A549 (cell line): Measurements from ENCODE around the gene MYO10. TPM values are rescaled to one million over a fixed set of nuclear protein-coding genes. Genes with fewer than 3 reads are reported as not detected.

Experiments used
- ATAC-seq, 2 experiments: fragments of 200-7000 bp in 1 of 2; fragments of >200 bp in 1 of 2; cut with Nextera tagmentation in 1 of 2; cut with Tn5 transposase in 1 of 2; 3 replicates each; pipeline versions ENCODE4 v1.8.0 to v1.9.1; 2018 to 2020; ENCODE audit warnings: mild to moderate bottlenecking in 1 of 2, moderate library complexity in 1 of 2
- CTCF ChIA-PET: fragments of 300-600 bp; sonication (Branson Sonifier 250); formaldehyde crosslinking; extraction: SDS; loops from one replicate; lab custom pipeline; 2021; ENCODE audit warnings: antibody characterized with exemption, inconsistent platforms; lab: Yijun Ruan, JAX
- POLR2A ChIA-PET: fragments of 350-600 bp; formaldehyde crosslinking; extraction: SDS; loops from one replicate; lab custom pipeline; 2021; ENCODE audit warnings: antibody characterized with exemption, inconsistent platforms; lab: Yijun Ruan, JAX
- DNase-seq, 2 experiments: peaks; one replicate each; pipeline versions ENCODE4 v3.0.0 to v3.0.0-alpha.2; 2011 to 2016; ENCODE audit warnings: low read depth in 1 of 2, low spot score in 1 of 2
- FAIRE-seq: peaks from 2 replicates; lab custom pipeline; 2011; peaks lifted over from hg19 to GRCh38; lab: Jason Lieb, UNC
- H3K27ac ChIP-seq, 2 experiments: fragments of >200 bp; sonication (Bioruptor Twin); formaldehyde crosslinking; 3 replicates each; pipeline ENCODE4 v1.5.1; 2016 to 2017
- H3K4me1 ChIP-seq: fragments of >200 bp; sonication (Bioruptor Twin); formaldehyde crosslinking; 3 replicates; pipeline ENCODE4 v1.6.1; 2016
- H3K4me2 ChIP-seq: fragments of >200 bp; sonication (Bioruptor Twin); formaldehyde crosslinking; 3 replicates; pipeline ENCODE4 v1.6.1; 2016
- H3K4me3 ChIP-seq: fragments of >200 bp; sonication (Bioruptor Twin); formaldehyde crosslinking; 3 replicates; pipeline ENCODE4 v1.5.1; 2016
- H3K9me3 ChIP-seq: fragments of >200 bp; sonication (Bioruptor Twin); formaldehyde crosslinking; 3 replicates; pipeline ENCODE4 v1.6.1; 2016
- BCL3 ChIP-seq: fragments of >200 bp; sonication (Bioruptor Twin); formaldehyde crosslinking; IDR thresholded peaks from 3 replicates; pipeline ENCODE4 v1.6.1; 2016
- BHLHE40 ChIP-seq: IDR thresholded peaks from 2 replicates; pipeline ENCODE4 v1.6.1; 2012; ENCODE audit warnings: low read depth, low read length, inconsistent platforms
- CBX8 ChIP-seq: fragments of 200-600 bp; sonication (generic); IDR thresholded peaks from 2 replicates; pipeline ENCODE4 v1.6.1; 2016
- CHD2 ChIP-seq: fragments of 150-350 bp; IDR thresholded peaks from 2 replicates; pipeline ENCODE4 v1.6.1; 2014; ENCODE audit warnings: low read length; ENCODE audit not compliant: partially characterized antibody
- EHMT2 ChIP-seq: fragments of 200-600 bp; sonication (generic); IDR thresholded peaks from 2 replicates; pipeline ENCODE4 v1.6.1; 2016; ENCODE audit warnings: antibody characterized with exemption, low read depth, mild to moderate bottlenecking, moderate library complexity
- ELK1 ChIP-seq: fragments of 150-350 bp; IDR thresholded peaks from 2 replicates; pipeline ENCODE4 v1.6.1; 2014; ENCODE audit warnings: low read depth, mild to moderate bottlenecking, low read length
- ESRRA ChIP-seq: fragments of 150-350 bp; IDR thresholded peaks from 2 replicates; pipeline ENCODE4 v1.6.1; 2014; ENCODE audit warnings: mild to moderate bottlenecking, low read length, borderline replicate concordance
- FOXS1 ChIP-seq: fragments of 250-450 bp; sonication (Bioruptor Pico); IDR thresholded peaks from 2 replicates; pipeline ENCODE4 v1.5.0; 2020; ENCODE audit warnings: mild to moderate bottlenecking, moderate library complexity
- HEYL ChIP-seq: fragments of 250-450 bp; sonication (Bioruptor Pico); IDR thresholded peaks from 2 replicates; pipeline ENCODE4 v1.8.0; 2021; ENCODE audit warnings: mild to moderate bottlenecking, moderate library complexity
- HMGXB4 ChIP-seq: fragments of 250-450 bp; sonication (Bioruptor Pico); IDR thresholded peaks from 2 replicates; pipeline ENCODE4 v1.5.0; 2021; ENCODE audit warnings: mild to moderate bottlenecking, moderate library complexity, borderline replicate concordance
- JUN ChIP-seq, 2 experiments: fragments of >200 bp; sonication (Bioruptor Twin); formaldehyde crosslinking; IDR thresholded peaks; 2 replicates in 1 of 2; 3 replicates in 1 of 2; pipeline ENCODE4 v1.6.1; 2016 to 2017
- JUNB ChIP-seq: fragments of >200 bp; sonication (Bioruptor Twin); formaldehyde crosslinking; IDR thresholded peaks from 2 replicates; pipeline ENCODE4 v1.6.1; 2016
- KDM1A ChIP-seq: fragments of 200-600 bp; sonication (generic); IDR thresholded peaks from 2 replicates; pipeline ENCODE4 v1.6.1; 2016; ENCODE audit warnings: low read depth, mild to moderate bottlenecking
- MAFK ChIP-seq: fragments of 450-650 bp; IDR thresholded peaks from 2 replicates; pipeline ENCODE4 v1.6.1; 2014; ENCODE audit not compliant: partially characterized antibody
- MAX ChIP-seq: IDR thresholded peaks from 2 replicates; pipeline ENCODE4 v1.6.1; 2012
- MAZ ChIP-seq: fragments of 150-350 bp; IDR thresholded peaks from 2 replicates; pipeline ENCODE4 v1.6.1; 2014; ENCODE audit warnings: antibody characterized with exemption, low read depth, low read length, borderline replicate concordance
- NFE2L2 ChIP-seq: fragments of 150-350 bp; conservative IDR thresholded peaks from 2 replicates; pipeline ENCODE4 v1.6.1; 2014; ENCODE audit warnings: low read length
- NR3C1 ChIP-seq: fragments of >200 bp; sonication (Bioruptor Twin); formaldehyde crosslinking; IDR thresholded peaks from 3 replicates; pipeline ENCODE4 v1.6.1; 2017
- PHF8 ChIP-seq: fragments of 200-600 bp; sonication (generic); IDR thresholded peaks from 2 replicates; pipeline ENCODE4 v1.6.1; 2016; ENCODE audit warnings: low read depth, mild to moderate bottlenecking, antibody characterized with exemption, moderate library complexity, borderline replicate concordance
- POLR2AphosphoS2 ChIP-seq: conservative IDR thresholded peaks from 2 replicates; pipeline ENCODE4 v1.6.1; 2012; ENCODE audit warnings: low read length, improper control_type of control experiment, inconsistent platforms
- RFX5 ChIP-seq: fragments of 450-650 bp; IDR thresholded peaks from 2 replicates; pipeline ENCODE4 v1.7.1; 2014; ENCODE audit warnings: antibody characterized with exemption, mild to moderate bottlenecking, moderate library complexity
- SMC3 ChIP-seq: fragments of >200 bp; sonication (Bioruptor Twin); formaldehyde crosslinking; IDR thresholded peaks from 3 replicates; pipeline ENCODE4 v1.6.1; 2018; ENCODE audit warnings: inconsistent platforms
- TFCP2L1 ChIP-seq: fragments of 250-450 bp; sonication (Bioruptor Pico); IDR thresholded peaks from 2 replicates; pipeline ENCODE4 v1.5.0; 2021; ENCODE audit warnings: mild to moderate bottlenecking
- TP53 ChIP-seq: fragments of 250-450 bp; sonication (Bioruptor Pico); IDR thresholded peaks from 2 replicates; pipeline ENCODE4 v1.5.0; 2021; ENCODE audit warnings: mild to moderate bottlenecking, moderate library complexity
- ZC3H11A ChIP-seq: fragments of 450-650 bp; IDR thresholded peaks from 2 replicates; pipeline ENCODE4 v1.6.1; 2014; ENCODE audit warnings: antibody characterized with exemption, mild to moderate bottlenecking
- ZSCAN20 ChIP-seq: fragments of 250-450 bp; sonication (Bioruptor Pico); IDR thresholded peaks from 2 replicates; pipeline ENCODE4 v1.8.0; 2022; ENCODE audit warnings: mild to moderate bottlenecking, moderate library complexity
- WGBS: methylation state at CpG from one replicate; pipeline ENCODE4 v1.1.6; 2017; ENCODE audit errors: missing lambda C conversion rate; 5-methylcytosine and 5-hydroxymethylcytosine counted together
- polyA plus RNA-seq, 4 experiments: library from polyadenylated mRNA; depleted of rRNA in 3 of 4; stranded (reverse); fragments of >200 nt; fragmentation: RNase III in 1 of 4; extraction: RNeasy Plus Mini Kit Qiagen cat#74134 plus additional on column Dnase treatment in 1 of 4; gene quantifications; 2 replicates in 3 of 4; 3 replicates in 1 of 4; pipeline ENCODE4 v1.2.3, GENCODE V29; 2011 to 2017
- TF ChIP-seq, protein P1 (sequence below): fragments of 450-650 bp; IDR thresholded peaks from 2 replicates; pipeline ENCODE4 v1.6.1; 2014; ENCODE audit warnings: antibody characterized with exemption
- TF ChIP-seq, protein P2 (sequence below): fragments of 200-600 bp; sonication (generic); IDR thresholded peaks from 2 replicates; pipeline ENCODE4 v1.6.1; 2016; ENCODE audit warnings: antibody characterized with exemption, mild to moderate bottlenecking, moderate library complexity

Gene MYO10
- polyA plus RNA-seq, 2 of the 4 experiments (the other 2 are of a cell fraction) = 68.0 to 68.5 TPM

GRCh38 chr5:16673241-16674201, 262.6 kb downstream of the MYO10 start:
- ChIA-PET CTCF (interaction anchor here (1.0 to 1.9 kb wide), 3 partner anchors 16 to 517 kb away, joined by 3 to 10 read pairs (median 7); no protein-coding TSS in a partner anchor), POLR2A (no interaction called here)
- TF ChIP-seq CBX8 (no peak), TFCP2L1 (CRISPR knock-in tag) (no peak), SMC3 (no peak), CHD2 (no peak), RFX5 (no peak), KDM1A (no peak), HEYL (CRISPR knock-in tag) (no peak), FOXS1 (CRISPR knock-in tag) (no peak), PHF8 (no peak), ZSCAN20 (CRISPR knock-in tag) (no peak), HMGXB4 (CRISPR knock-in tag) (no peak), ESRRA (no peak)
- TF ChIP-seq, protein P1, sequence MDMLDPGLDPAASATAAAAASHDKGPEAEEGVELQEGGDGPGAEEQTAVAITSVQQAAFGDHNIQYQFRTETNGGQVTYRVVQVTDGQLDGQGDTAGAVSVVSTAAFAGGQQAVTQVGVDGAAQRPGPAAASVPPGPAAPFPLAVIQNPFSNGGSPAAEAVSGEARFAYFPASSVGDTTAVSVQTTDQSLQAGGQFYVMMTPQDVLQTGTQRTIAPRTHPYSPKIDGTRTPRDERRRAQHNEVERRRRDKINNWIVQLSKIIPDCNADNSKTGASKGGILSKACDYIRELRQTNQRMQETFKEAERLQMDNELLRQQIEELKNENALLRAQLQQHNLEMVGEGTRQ = no peak
- TF ChIP-seq, protein P2, sequence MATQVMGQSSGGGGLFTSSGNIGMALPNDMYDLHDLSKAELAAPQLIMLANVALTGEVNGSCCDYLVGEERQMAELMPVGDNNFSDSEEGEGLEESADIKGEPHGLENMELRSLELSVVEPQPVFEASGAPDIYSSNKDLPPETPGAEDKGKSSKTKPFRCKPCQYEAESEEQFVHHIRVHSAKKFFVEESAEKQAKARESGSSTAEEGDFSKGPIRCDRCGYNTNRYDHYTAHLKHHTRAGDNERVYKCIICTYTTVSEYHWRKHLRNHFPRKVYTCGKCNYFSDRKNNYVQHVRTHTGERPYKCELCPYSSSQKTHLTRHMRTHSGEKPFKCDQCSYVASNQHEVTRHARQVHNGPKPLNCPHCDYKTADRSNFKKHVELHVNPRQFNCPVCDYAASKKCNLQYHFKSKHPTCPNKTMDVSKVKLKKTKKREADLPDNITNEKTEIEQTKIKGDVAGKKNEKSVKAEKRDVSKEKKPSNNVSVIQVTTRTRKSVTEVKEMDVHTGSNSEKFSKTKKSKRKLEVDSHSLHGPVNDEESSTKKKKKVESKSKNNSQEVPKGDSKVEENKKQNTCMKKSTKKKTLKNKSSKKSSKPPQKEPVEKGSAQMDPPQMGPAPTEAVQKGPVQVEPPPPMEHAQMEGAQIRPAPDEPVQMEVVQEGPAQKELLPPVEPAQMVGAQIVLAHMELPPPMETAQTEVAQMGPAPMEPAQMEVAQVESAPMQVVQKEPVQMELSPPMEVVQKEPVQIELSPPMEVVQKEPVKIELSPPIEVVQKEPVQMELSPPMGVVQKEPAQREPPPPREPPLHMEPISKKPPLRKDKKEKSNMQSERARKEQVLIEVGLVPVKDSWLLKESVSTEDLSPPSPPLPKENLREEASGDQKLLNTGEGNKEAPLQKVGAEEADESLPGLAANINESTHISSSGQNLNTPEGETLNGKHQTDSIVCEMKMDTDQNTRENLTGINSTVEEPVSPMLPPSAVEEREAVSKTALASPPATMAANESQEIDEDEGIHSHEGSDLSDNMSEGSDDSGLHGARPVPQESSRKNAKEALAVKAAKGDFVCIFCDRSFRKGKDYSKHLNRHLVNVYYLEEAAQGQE = no peak
- no peaks in the 10 kb centered on the region for H3K9me3 ChIP-seq
- DNase-seq (no peak), FAIRE-seq (no peak), ATAC-seq (no peak)
- no peaks in the 10 kb centered on the region for H3K4me1 ChIP-seq
- H3K4me3 ChIP-seq = no peak overlapping the region
- H3K4me2 ChIP-seq = no peak overlapping the region
- no peak overlapping the region for H3K27ac ChIP-seq
- 93% methylated on average over 18 of the region's 18 CpGs for WGBS

DNA sequence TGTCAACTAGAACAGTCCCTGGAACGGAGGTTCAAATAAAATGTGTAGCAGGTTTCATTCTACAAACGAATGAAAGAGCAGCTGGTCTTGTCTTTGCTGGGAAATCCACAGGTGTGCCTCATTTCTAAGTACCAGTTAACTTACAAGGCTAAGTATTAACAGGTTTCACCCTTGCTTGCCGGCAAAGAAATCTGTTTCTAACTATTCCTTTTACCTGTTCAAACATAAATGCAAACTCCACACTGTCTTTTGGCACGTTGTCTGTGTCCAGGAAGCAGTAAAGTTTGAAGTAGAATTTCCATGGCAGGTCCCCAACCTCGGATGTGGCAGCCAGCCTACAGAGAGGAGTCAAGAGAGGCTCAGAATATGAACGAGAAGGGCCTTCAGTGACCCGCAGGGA, 264.9 kb downstream of the MYO10 start:
- DNase-seq (no peak), ATAC-seq (no peak), FAIRE-seq (no peak)
- 78% methylated on average over 7 of the region's 7 CpGs for WGBS
- Histone ChIP-seq H3K4me3 (no peak overlapping the region), H3K4me2 (no peak overlapping the region), H3K27ac (no peak overlapping the region), H3K4me1 (no peaks in the 10 kb centered on the region), H3K9me3 (no peaks in the 10 kb centered on the region)
- ChIA-PET CTCF (interaction anchor here (0.9 kb wide), 1 partner anchor 8 kb away, joined by 3 read pairs; no protein-coding TSS in a partner anchor), POLR2A (no interaction called here)
- no peak for TF ChIP-seq ELK1
- no peak for TF ChIP-seq MAFK
- no peak for TF ChIP-seq TP53 (CRISPR knock-in tag)
- TF ChIP-seq EHMT2 = no peak
- no peak for TF ChIP-seq NR3C1
- TF ChIP-seq CHD2 = no peak
- TF ChIP-seq MAX = no peak
- no peak for TF ChIP-seq POLR2AphosphoS2
- no peak for TF ChIP-seq SMC3
- no peak for TF ChIP-seq BHLHE40
- TF ChIP-seq JUNB = no peak
- no peak for TF ChIP-seq BCL3
- TF ChIP-seq JUN (IDR thresholded peaks at IDR 0.05) = no peak
- TF ChIP-seq ZC3H11A = no peak
- TF ChIP-seq NFE2L2 = no peak
- TF ChIP-seq MAZ = no peak
